ENCODE data around the gene KLF13. TPM values are rescaled to one million over a fixed set of nuclear protein-coding genes. Genes with fewer than 3 reads are reported as not detected.

Gene KLF13
- total RNA-seq, 1 donor from 2014 or later = 38.7 TPM

GRCh38 chr15:31300208-31300661 is 26.4 kb upstream of the KLF13 start:
- DNase-seq (ENCODE audit: low read depth) = no peak

DNA sequence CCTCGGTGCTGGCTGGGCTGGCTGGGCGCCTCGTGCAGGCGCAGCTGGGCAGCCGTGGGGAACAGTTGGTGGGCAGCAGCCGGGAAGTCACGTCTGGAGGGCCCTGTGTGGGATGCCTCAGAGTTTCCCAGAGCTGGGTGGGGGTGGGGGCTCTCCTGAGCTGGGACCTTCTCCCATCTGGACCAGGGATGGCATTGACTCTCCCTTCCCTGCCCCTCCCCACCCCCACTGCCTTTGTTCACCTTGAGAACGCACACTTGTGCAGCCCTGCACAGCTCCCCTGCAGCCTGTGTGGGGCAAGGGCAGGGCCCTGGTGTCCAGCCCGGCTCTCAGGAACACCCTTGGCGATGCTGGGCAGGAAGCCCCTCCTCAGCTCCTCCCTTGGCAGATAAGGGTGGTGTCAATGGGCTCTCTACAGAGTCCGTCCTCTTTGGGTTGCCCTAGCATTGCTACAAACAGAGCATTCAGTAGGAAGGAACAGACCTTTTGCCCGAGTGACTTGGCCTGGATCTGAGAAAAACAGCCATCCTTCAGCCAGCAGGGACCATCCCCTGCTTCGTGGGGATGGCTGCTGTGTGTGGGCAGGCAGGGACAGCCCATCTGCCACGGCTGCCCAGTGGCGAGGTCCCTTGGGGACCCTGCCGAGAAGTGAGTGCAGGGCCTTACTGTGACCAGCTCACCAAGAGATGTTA is 25.5 kb upstream of the KLF13 start:
- no peak for DNase-seq (ENCODE audit: low read depth)

DNA sequence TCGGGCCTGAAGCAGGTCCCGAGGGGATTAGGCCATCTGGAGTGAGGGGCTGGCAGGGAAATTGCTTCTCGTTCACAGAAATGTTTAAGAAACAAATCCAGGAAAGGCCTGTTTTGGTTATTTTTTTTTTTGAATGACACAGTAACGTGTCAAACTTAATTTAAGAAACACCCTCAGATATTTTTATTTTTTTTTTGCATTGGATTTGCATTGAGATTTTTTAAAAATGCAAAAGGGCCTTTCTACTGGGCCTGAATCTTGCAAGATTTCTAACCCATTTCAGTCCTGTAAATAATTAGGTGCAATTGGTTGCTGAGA is 25.0 kb upstream of the KLF13 start:
- DNase-seq (ENCODE audit: low read depth) = no peak

- no peak for DNase-seq (ENCODE audit: low read depth)
Measured at GRCh38 chr15:31302029-31302657, 24.5 kb upstream of the KLF13 start.

- DNase-seq (ENCODE audit: low read depth) = no peak
Measured at GRCh38 chr15:31302778-31303725, 23.6 kb upstream of the KLF13 start.

- DNase-seq (ENCODE audit: low read depth) = no peak
Measured at GRCh38 chr15:31303726-31304648, 22.6 kb upstream of the KLF13 start.

DNA sequence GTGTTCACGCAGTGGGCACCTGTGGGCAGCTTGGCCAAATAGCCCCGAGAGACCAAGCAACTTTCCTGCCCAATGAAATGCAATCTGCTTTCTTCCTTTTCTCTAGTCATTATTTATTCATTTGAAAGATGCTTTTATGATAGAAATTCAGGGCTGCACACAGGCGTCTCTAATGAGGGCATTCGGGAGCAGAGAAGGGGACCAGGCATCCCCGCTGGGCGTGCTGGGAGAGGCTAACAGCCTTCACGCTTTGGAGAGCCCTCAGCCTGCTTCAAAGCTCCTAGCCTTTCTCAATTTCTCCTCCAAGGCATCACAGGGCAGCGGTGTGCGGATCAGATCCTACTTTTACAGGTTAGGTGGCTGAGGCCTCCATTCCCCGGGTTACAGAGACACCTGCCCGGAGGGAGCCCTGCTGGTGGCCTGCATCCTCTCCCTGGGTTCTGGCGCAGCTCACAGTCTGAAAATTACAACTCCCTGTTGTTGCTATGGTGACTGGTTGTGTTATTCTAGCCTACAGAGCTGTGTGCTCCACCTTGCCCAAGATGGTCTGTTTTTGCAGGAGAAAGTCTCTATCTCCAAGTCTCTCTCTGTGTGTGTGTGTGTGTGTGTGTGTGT is 21.8 kb upstream of the KLF13 start:
- DNase-seq (ENCODE audit: low read depth) = no peak

- no peak for DNase-seq (ENCODE audit: low read depth)
Measured at GRCh38 chr15:31305375-31305774, 21.3 kb upstream of the KLF13 start.

- DNase-seq (ENCODE audit: low read depth) = no peak
Measured at GRCh38 chr15:31305796-31306425, 20.7 kb upstream of the KLF13 start.

GRCh38 chr15:31306426-31307269 is 20.0 kb upstream of the KLF13 start:
- no peak for DNase-seq (ENCODE audit: low read depth)

DNA sequence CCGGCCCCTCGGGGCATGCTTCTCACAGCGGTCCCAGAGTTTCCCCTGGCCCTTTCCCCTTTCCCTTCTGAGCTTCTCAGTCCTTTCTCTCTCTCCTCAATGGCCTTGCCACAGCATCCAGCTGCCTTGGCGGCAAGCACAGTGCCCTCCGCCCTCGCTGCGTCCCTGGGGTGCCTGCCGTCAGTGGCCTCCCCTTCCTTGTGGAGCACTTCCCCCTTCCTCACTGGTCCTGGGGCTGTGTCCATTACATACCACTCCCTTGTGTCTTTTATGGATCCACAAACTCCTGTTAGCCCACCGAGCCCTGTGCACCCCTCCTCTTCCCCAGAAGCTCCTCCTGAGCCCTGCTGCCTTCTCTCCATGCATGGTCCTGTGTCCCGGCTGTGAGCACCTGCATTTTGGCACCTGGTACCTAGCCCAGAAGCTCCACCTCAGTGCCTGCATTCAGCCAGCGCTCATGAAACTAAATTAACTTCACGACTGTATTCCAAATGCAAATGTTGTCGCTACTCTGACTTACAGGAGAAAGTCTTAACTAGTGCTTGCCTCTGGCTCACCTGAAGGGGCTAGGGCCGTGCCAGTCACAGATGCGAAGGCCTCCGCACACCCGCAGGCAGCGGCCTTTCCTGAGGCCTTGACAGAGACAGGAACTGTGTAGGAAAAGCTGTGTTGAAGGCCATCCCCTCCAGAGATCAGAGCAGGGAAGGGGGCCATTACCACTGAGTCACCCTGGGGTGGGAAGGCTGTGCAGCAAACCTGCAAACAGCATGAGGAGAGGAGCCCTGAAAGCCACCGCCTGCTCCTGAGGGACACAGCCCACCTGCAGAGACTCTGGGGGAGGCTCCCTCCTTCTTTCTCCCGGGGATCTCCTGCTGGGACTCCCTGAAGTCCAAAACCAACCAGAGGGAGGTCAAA is 19.1 kb upstream of the KLF13 start:
- no peak for DNase-seq (ENCODE audit: low read depth)

DNA sequence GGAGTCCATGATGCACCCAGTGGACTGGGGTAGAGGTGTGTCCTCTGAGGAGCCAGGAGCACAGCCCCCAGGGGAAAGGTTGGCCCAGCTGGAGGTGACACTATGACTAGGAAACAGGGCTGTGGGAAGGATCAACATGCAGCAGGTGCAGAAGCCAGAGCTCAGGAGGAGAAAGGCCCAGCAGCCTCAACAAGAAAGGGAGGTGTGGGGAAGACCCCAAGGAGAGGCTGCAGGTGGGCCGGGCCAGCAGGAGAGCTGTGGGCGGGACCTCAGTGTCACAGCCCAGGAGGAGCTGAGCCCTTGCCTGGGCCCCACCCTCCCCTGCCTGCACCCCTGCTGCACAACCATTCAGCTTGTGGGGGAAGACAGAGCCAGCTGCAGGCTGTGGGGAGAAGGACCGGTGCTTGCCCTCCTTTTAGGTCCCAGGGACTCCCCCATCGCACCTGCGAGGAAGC is 18.4 kb upstream of the KLF13 start:
- DNase-seq (ENCODE audit: low read depth) = no peak

DNA sequence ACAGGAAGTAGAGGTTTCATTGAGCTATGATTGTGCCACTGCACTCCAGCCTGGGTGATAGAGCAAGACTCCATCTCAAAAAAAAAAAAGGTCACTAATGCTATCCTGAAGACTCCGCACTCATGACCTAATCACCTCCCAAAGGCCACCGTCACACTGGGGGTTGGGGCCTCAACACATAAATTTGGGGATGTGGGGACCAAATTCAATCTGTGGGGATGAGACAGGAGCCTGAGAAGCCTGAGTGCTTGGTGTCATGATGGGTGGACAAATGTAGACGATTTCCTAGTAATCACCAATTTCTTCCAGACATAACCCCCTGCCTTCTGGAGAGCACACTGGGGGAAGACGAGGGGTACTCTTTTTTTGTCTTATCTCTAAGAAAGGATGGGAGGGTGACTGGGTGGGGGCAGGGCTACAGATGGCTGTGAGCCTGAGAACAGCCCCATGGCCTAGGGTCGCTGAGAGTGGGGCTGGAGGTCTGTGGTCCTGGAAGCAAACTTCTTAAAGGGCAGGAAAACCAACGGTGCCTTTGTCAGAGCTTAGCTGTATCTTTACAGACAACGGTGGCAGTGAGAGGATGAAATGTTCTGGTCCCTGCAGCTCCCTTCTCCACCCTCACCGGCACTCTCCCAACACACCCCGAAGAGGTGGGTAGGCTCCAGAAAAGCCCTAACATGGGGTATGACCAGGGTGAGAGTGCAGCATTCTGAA is 16.6 kb upstream of the KLF13 start:
- no peak for DNase-seq (ENCODE audit: low read depth)

- no peak for DNase-seq (ENCODE audit: low read depth)
Measured at GRCh38 chr15:31311735-31312619, 14.7 kb upstream of the KLF13 start.

- no peak for DNase-seq (ENCODE audit: low read depth)
Measured at GRCh38 chr15:31313223-31313622, 13.4 kb upstream of the KLF13 start.

DNA sequence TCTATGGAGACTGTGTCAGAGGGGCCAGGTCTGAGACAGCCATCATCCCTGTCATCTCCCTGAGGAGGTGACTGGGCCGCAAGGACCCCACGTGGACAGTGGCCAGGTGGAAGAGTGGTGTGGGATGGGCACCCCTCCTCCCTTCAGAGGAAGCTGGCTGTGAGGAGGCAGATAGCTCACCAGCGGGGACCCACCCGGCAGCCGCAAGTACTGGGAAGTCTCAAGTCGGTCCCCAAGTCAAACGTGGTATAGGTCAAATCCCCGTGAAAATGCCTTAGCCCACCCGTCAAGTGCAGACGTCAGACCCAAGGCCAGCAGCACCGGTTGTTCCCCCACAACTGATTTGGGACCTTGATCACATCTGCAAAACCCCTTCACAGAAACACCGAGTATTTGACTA is 12.3 kb upstream of the KLF13 start:
- no peak for DNase-seq (ENCODE audit: low read depth)
